Measurements from ENCODE around the gene BLVRA. TPM values are rescaled to one million over a fixed set of nuclear protein-coding genes. Genes with fewer than 3 reads are reported as not detected.
"Not testable (repeated sequence)": the region's sequence is repeated elsewhere in the genome, so short reads cannot be mapped to it uniquely, and the experiment has no call there.

The BLVRA gene
- total and polyA plus RNA-seq, 5 donors = 29.5 to 57.4 (median 47.9) TPM

- DNase-seq = no peak
- intact Hi-C loops (cut with DNase I) = no loop called here
- no peaks in the 10 kb centered on the region for H3K9me3 ChIP-seq (ENCODE audit: control insufficient read depth, low read length)
Observed at GRCh38 chr7:43771128-43771527, 12.6 kb downstream of the BLVRA start.

GRCh38 chr7:43771573-43771972, 13.1 kb downstream of the BLVRA start:
- intact Hi-C loops (cut with DNase I) = no loop called here
- DNase-seq (no peak), ATAC-seq (no peak)
- Histone ChIP-seq H3K27ac (ENCODE audit: low read length) (no peak overlapping the region), H3K27me3 (ENCODE audit: control insufficient read depth, insufficient read depth) (no peaks in the 10 kb centered on the region), H3K4me3 (ENCODE audit: low read length) (no peak overlapping the region), H3K4me1 (ENCODE audit: control insufficient read depth, insufficient read depth, low read length) (no peaks in the 10 kb centered on the region), H3K9me3 (ENCODE audit: control insufficient read depth, low read length) (no peaks in the 10 kb centered on the region)
- WGBS = 74% methylated on average over 3 of the region's 3 CpGs

More at GRCh38 chr7:43771128-43771527, 12.6 kb downstream of the BLVRA start:
- ATAC-seq = no peak
- no peak overlapping the region for H3K4me3 ChIP-seq (ENCODE audit: low read length)
- no peaks in the 10 kb centered on the region for H3K27me3 ChIP-seq (ENCODE audit: control insufficient read depth, insufficient read depth)
- WGBS = 50% methylated on average over 3 of the region's 3 CpGs
- H3K27ac ChIP-seq (ENCODE audit: low read length) = no peak overlapping the region
- no peaks in the 10 kb centered on the region for H3K4me1 ChIP-seq (ENCODE audit: control insufficient read depth, insufficient read depth, low read length)

- H3K4me1 ChIP-seq (ENCODE audit: control insufficient read depth, insufficient read depth, low read length); intact Hi-C loops (cut with DNase I); ATAC-seq; H3K27me3 ChIP-seq (ENCODE audit: control insufficient read depth, insufficient read depth); DNase-seq; H3K4me3 ChIP-seq (ENCODE audit: low read length); H3K9me3 ChIP-seq (ENCODE audit: control insufficient read depth, low read length); H3K27ac ChIP-seq (ENCODE audit: low read length): not testable (repeated sequence)
- 97% methylated on average over 4 of the region's 6 CpGs for WGBS
Observed at GRCh38 chr7:43773268-43773667, 14.8 kb downstream of the BLVRA start.

GRCh38 chr7:43775255-43775654, 16.8 kb downstream of the BLVRA start:
- H3K27ac ChIP-seq (ENCODE audit: low read length); H3K27me3 ChIP-seq (ENCODE audit: control insufficient read depth, insufficient read depth); intact Hi-C loops (cut with DNase I); H3K4me3 ChIP-seq (ENCODE audit: low read length); DNase-seq; H3K4me1 ChIP-seq (ENCODE audit: control insufficient read depth, insufficient read depth, low read length); H3K9me3 ChIP-seq (ENCODE audit: control insufficient read depth, low read length); ATAC-seq: not testable (repeated sequence)
- 98% methylated on average over 2 of the region's 2 CpGs for WGBS

GRCh38 chr7:43778293-43779044, 20.0 kb downstream of the BLVRA start:
- intact Hi-C loops (cut with DNase I); H3K27me3 ChIP-seq (ENCODE audit: control insufficient read depth, insufficient read depth); ATAC-seq; H3K9me3 ChIP-seq (ENCODE audit: control insufficient read depth, low read length); DNase-seq; H3K4me1 ChIP-seq (ENCODE audit: control insufficient read depth, insufficient read depth, low read length); H3K27ac ChIP-seq (ENCODE audit: low read length); H3K4me3 ChIP-seq (ENCODE audit: low read length): not testable (repeated sequence)
- 94% methylated on average over 15 of the region's 18 CpGs for WGBS

GRCh38 chr7:43779045-43779812, 20.7 kb downstream of the BLVRA start:
- H3K4me3 ChIP-seq (ENCODE audit: low read length) = no peak overlapping the region
- intact Hi-C loops (cut with DNase I) = no loop called here
- no peaks in the 10 kb centered on the region for H3K4me1 ChIP-seq (ENCODE audit: control insufficient read depth, insufficient read depth, low read length)
- H3K9me3 ChIP-seq (ENCODE audit: control insufficient read depth, low read length) = no peaks in the 10 kb centered on the region
- H3K27me3 ChIP-seq (ENCODE audit: control insufficient read depth, insufficient read depth) = no peaks in the 10 kb centered on the region
- DNase-seq = no peak
- ATAC-seq = no peak
- 97% methylated on average over 14 of the region's 14 CpGs for WGBS
- H3K27ac ChIP-seq (ENCODE audit: low read length) = no peak overlapping the region

- DNase-seq (no peak), ATAC-seq (no peak)
- H3K9me3 ChIP-seq (ENCODE audit: control insufficient read depth, low read length) = no peaks in the 10 kb centered on the region
- H3K27me3 ChIP-seq (ENCODE audit: control insufficient read depth, insufficient read depth) = no peaks in the 10 kb centered on the region
- no peaks in the 10 kb centered on the region for H3K4me1 ChIP-seq (ENCODE audit: control insufficient read depth, insufficient read depth, low read length)
- 82% methylated on average over 10 of the region's 10 CpGs for WGBS
- H3K27ac ChIP-seq (ENCODE audit: low read length) = no peak overlapping the region
- intact Hi-C loops (cut with DNase I) = no loop called here
- no peak overlapping the region for H3K4me3 ChIP-seq (ENCODE audit: low read length)
Observed at GRCh38 chr7:43781726-43782607, 23.5 kb downstream of the BLVRA start.

GRCh38 chr7:43782768-43783555, 24.5 kb downstream of the BLVRA start:
- 82% methylated on average over 8 of the region's 8 CpGs for WGBS
- H3K27ac ChIP-seq (ENCODE audit: low read length) = no peak overlapping the region
- H3K4me1 ChIP-seq (ENCODE audit: control insufficient read depth, insufficient read depth, low read length) = no peaks in the 10 kb centered on the region
- ATAC-seq = no peak
- no peaks in the 10 kb centered on the region for H3K9me3 ChIP-seq (ENCODE audit: control insufficient read depth, low read length)
- intact Hi-C loops (cut with DNase I) = no loop called here
- no peak overlapping the region for H3K4me3 ChIP-seq (ENCODE audit: low read length)
- no peak for DNase-seq
- no peaks in the 10 kb centered on the region for H3K27me3 ChIP-seq (ENCODE audit: control insufficient read depth, insufficient read depth)

- H3K27me3 ChIP-seq (ENCODE audit: control insufficient read depth, insufficient read depth) = no peaks in the 10 kb centered on the region
- H3K9me3 ChIP-seq (ENCODE audit: control insufficient read depth, low read length) = no peaks in the 10 kb centered on the region
- 89% methylated on average over 5 of the region's 5 CpGs for WGBS
- no peak overlapping the region for H3K27ac ChIP-seq (ENCODE audit: low read length)
- H3K4me3 ChIP-seq (ENCODE audit: low read length) = no peak overlapping the region
- ATAC-seq (no peak), DNase-seq (no peak)
- intact Hi-C loops (cut with DNase I) = no loop called here
- H3K4me1 ChIP-seq (ENCODE audit: control insufficient read depth, insufficient read depth, low read length) = no peaks in the 10 kb centered on the region
Observed at GRCh38 chr7:43784030-43784584, 25.6 kb downstream of the BLVRA start.

- H3K4me3 ChIP-seq (ENCODE audit: low read length); DNase-seq; H3K4me1 ChIP-seq (ENCODE audit: control insufficient read depth, insufficient read depth, low read length); H3K9me3 ChIP-seq (ENCODE audit: control insufficient read depth, low read length); H3K27me3 ChIP-seq (ENCODE audit: control insufficient read depth, insufficient read depth); H3K27ac ChIP-seq (ENCODE audit: low read length); intact Hi-C loops (cut with DNase I); ATAC-seq: not testable (repeated sequence)
- WGBS = 91% methylated on average over 8 of the region's 8 CpGs
Observed at GRCh38 chr7:43784585-43785087, 26.2 kb downstream of the BLVRA start.

Data from right cardiac atrium (tissue), 5 donors.